PC-9 (cell line): ENCODE results near the gene EVPL. TPM values are rescaled to one million over a fixed set of nuclear protein-coding genes. Genes with fewer than 3 reads are reported as not detected.

Experiments
- BruUV-seq: library from RNA; stranded (reverse); fragments of 400-500 nt; replicated peaks from 2 replicates; lab custom pipeline; 2021; lab: Mats Ljungman, UMichigan
- CTCF ChIA-PET: fragments of 300-600 bp; sonication (Branson Sonifier 250); formaldehyde crosslinking; loops from one replicate; lab custom pipeline; 2022; ENCODE audit warnings: antibody characterized with exemption; lab: Charles Lee
- POLR2A ChIA-PET: fragments of 300-600 bp; sonication (Branson Sonifier 250); formaldehyde crosslinking; loops from one replicate; lab custom pipeline; 2022; ENCODE audit warnings: antibody characterized with exemption; ENCODE audit not compliant: unreplicated experiment; lab: Charles Lee
- DNase-seq, 2 experiments: peaks; one replicate each; pipeline versions ENCODE4 v3.0.0 to v3.0.0-alpha.2; 2015 to 2022; ENCODE audit warnings: mixed read lengths in 1 of 2
- H2AFZ ChIP-seq: fragments of 200-600 bp; sonication (generic); 2 replicates; pipeline ENCODE4 v1.8.1; 2017; ENCODE audit warnings: antibody characterized with exemption
- H3F3A ChIP-seq: fragments of 200-600 bp; sonication (generic); 2 replicates; pipeline ENCODE4 v1.8.1; 2017; ENCODE audit warnings: antibody characterized with exemption, mild to moderate bottlenecking, low read depth; ENCODE audit not compliant: insufficient read depth
- H3K27ac ChIP-seq: fragments of 200-600 bp; sonication (generic); 2 replicates; pipeline ENCODE4 v1.6.1; 2016; ENCODE audit warnings: mixed run types
- H3K27me3 ChIP-seq: fragments of 200-600 bp; sonication (generic); 2 replicates; pipeline ENCODE4 v1.6.1; 2016; ENCODE audit warnings: low read depth, mixed run types; ENCODE audit not compliant: insufficient read depth
- H3K36me3 ChIP-seq: fragments of 200-600 bp; sonication (generic); 2 replicates; pipeline ENCODE4 v1.6.1; 2016; ENCODE audit warnings: low read depth, mixed run types
- H3K4me1 ChIP-seq: fragments of 200-600 bp; sonication (generic); replicated peaks from 2 replicates; pipeline ENCODE4 v1.6.1; 2016; ENCODE audit warnings: mixed run types; ENCODE audit not compliant: insufficient read depth
- H3K4me2 ChIP-seq: fragments of 200-600 bp; sonication (generic); 2 replicates; pipeline ENCODE4 v1.6.1; 2017; ENCODE audit warnings: mixed run types
- H3K4me3 ChIP-seq: fragments of 200-600 bp; sonication (generic); 2 replicates; pipeline ENCODE4 v1.6.1; 2016; ENCODE audit warnings: mixed run types
- H3K79me2 ChIP-seq: fragments of 200-600 bp; sonication (generic); 2 replicates; pipeline ENCODE4 v1.6.1; 2017; ENCODE audit warnings: low read depth, mixed run types
- H3K9me2 ChIP-seq: fragments of 200-600 bp; sonication (generic); 2 replicates; pipeline ENCODE4 v1.8.1; 2017; ENCODE audit warnings: mild to moderate bottlenecking; ENCODE audit not compliant: insufficient read depth
- H3K9me3 ChIP-seq: fragments of 200-600 bp; sonication (generic); 2 replicates; pipeline ENCODE4 v1.8.1; 2016; ENCODE audit warnings: low read depth; ENCODE audit not compliant: insufficient read depth
- H4K20me1 ChIP-seq: fragments of 200-600 bp; sonication (generic); 2 replicates; pipeline ENCODE4 v1.8.1; 2017; ENCODE audit not compliant: insufficient read depth
- CTCF ChIP-seq: fragments of 200-600 bp; sonication (generic); conservative IDR thresholded peaks from 2 replicates; pipeline ENCODE4 v1.6.1; 2017; ENCODE audit warnings: mixed run types, antibody characterized with exemption, mild to moderate bottlenecking, moderate library complexity
- EZH2 ChIP-seq: fragments of 200-600 bp; sonication (generic); IDR thresholded peaks from 2 replicates; pipeline ENCODE4 v1.8.0; 2017; ENCODE audit warnings: antibody characterized with exemption, low read depth
- intact Hi-C: fragments of 100-400 bp; cut with micrococcal nuclease; formaldehyde crosslinking; loops from one replicate; pipeline ENCODE4 v1.10.0; 2022; ENCODE audit not compliant: unreplicated experiment
- total RNA-seq: library from RNA; stranded (reverse); gene quantifications from 2 replicates; pipeline ENCODE4 v1.2.3, GENCODE V29; 2021

The EVPL gene
- total RNA-seq, 1 experiment from 2014 or later = 60.8 TPM

- Histone ChIP-seq H3K4me1 (no peaks in the 10 kb centered on the region), H3K9me2 (no peaks in the 10 kb centered on the region), H3K36me3 (peaks cover 7% of the 10 kb centered on the region; the same call in 1 of the 2 replicates), H4K20me1 (no peaks in the 10 kb centered on the region), H3K27ac (no peak overlapping the region), H3K79me2 (no peaks in the 10 kb centered on the region), H3K4me3 (no peak overlapping the region), H3K9me3 (no peaks in the 10 kb centered on the region), H2AFZ (no peak overlapping the region), H3K27me3 (no peaks in the 10 kb centered on the region), H3K4me2 (no peak overlapping the region), H3F3A (peaks cover 7% of the 10 kb centered on the region; the same call in 1 of the 2 replicates)
- ChIA-PET POLR2A (no interaction called here), CTCF (no interaction called here)
- TF ChIP-seq CTCF (no peak), EZH2 (no peak)
- DNase-seq = no peak
- intact Hi-C loops = no loop called here
- no TSS peak for BruUV-seq
Observed at GRCh38 chr17:76036497-76037261, 9.6 kb upstream of the EVPL start.

GRCh38 chr17:76034428-76035350, 7.6 kb upstream of the EVPL start:
- H4K20me1 ChIP-seq = no peaks in the 10 kb centered on the region
- DNase-seq = no peak
- no peak overlapping the region for H3K4me3 ChIP-seq
- no peak overlapping the region for H3K4me2 ChIP-seq
- no peak overlapping the region for H2AFZ ChIP-seq
- peaks cover 7% of the 10 kb centered on the region; the same call in 1 of the 2 replicates for H3K36me3 ChIP-seq
- H3K27ac ChIP-seq = no peak overlapping the region
- intact Hi-C loops = no loop called here
- TF ChIP-seq CTCF = no peak
- TF ChIP-seq EZH2 = no peak
- peaks cover 4% of the 10 kb centered on the region for H3K4me1 ChIP-seq
- ChIA-PET POLR2A (no interaction called here), CTCF (no interaction called here)
- BruUV-seq = no TSS peak
- H3F3A ChIP-seq = peaks cover 10% of the 10 kb centered on the region; the same call in 1 of the 2 replicates
- no peaks in the 10 kb centered on the region for H3K9me2 ChIP-seq
- no peaks in the 10 kb centered on the region for H3K79me2 ChIP-seq
- no peaks in the 10 kb centered on the region for H3K9me3 ChIP-seq
- H3K27me3 ChIP-seq = no peaks in the 10 kb centered on the region

- BruUV-seq = no TSS peak
- Histone ChIP-seq H2AFZ (no peak overlapping the region), H3K4me1 (peaks cover 13% of the 10 kb centered on the region), H3K9me2 (no peaks in the 10 kb centered on the region), H3K4me3 (no peak overlapping the region), H3K27ac (no peak overlapping the region), H3K27me3 (no peaks in the 10 kb centered on the region), H3K9me3 (no peaks in the 10 kb centered on the region), H4K20me1 (no peaks in the 10 kb centered on the region), H3K4me2 (no peak overlapping the region), H3F3A (peaks cover 10% of the 10 kb centered on the region; the same call in 1 of the 2 replicates), H3K36me3 (no peaks in the 10 kb centered on the region), H3K79me2 (no peaks in the 10 kb centered on the region)
- no peak for DNase-seq
- ChIA-PET POLR2A (no interaction called here), CTCF (no interaction called here)
- no peak for TF ChIP-seq CTCF
- TF ChIP-seq EZH2 = no peak
- intact Hi-C loops = no loop called here
Observed at GRCh38 chr17:76033139-76033538, 6.0 kb upstream of the EVPL start.
